ENCODE results near the gene INSR. TPM values are rescaled to one million over a fixed set of nuclear protein-coding genes. Genes with fewer than 3 reads are reported as not detected.

INSR gene
- total RNA-seq, 1 donor from 2014 or later = 38.6 TPM

GRCh38 chr19:7188698-7189629 is 105.2 kb downstream of the INSR start:
- Histone ChIP-seq H3K27me3 (ENCODE audit: control insufficient read depth in 3 of 3, insufficient read depth in 3 of 3, low read length in 3 of 3) (no peaks in the 10 kb centered on the region), H3K4me3 (ENCODE audit: low read length in 3 of 3) (no peak overlapping the region), H3K4me1 (ENCODE audit: control insufficient read depth in 3 of 3, insufficient read depth in 3 of 3, low read length in 3 of 3) (peaks cover 0 to 8% (median 3%) of the 10 kb centered on the region in 3 donors), H3K9me3 (ENCODE audit: control insufficient read depth in 3 of 3, low read length in 3 of 3) (no peaks in the 10 kb centered on the region), H3K36me3 (ENCODE audit: control insufficient read depth in 3 of 3, insufficient read depth in 3 of 3, low read length in 3 of 3) (peaks cover 4% of the 10 kb centered on the region in 3 donors), H3K27ac (ENCODE audit: low read depth, low read length) (no peak overlapping the region), H3K9ac (ENCODE audit: low read depth in 1 of 3, low read length in 3 of 3) (no peak overlapping the region)

DNA sequence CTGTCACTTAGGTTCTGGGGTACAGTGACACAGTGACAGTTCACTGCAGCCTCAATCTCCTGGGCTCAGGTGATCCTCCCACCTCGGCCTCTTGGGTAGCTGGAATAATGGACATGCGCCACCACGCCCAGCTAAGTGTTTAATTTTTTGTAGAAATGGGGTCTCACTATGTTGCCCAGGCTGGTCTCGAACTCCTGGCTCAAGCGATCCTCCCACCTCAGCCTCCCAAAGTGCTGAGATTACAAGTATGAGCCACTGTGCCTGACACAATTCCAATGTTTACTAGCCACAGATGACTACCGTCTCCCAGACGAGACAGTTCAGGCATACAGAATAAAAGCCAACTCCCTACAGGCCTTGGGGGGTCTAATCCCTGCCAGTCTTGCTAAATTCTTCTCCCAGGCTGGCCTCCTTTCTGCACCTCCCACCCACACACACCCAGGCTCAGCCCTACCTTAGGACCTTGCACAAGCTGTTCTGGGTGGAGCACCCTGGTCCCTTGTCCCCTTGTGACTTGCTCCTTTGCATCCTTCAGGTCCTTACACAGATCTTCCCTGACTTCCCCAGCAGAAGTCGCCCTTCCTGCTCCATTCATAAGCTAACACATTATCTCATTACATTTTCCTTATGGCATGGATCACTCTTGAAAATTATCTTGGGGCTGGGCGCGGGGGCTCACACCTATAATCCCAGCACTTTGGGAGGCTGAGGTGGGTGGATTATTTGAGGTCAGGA is 106.4 kb downstream of the INSR start:
- H3K4me1 ChIP-seq (ENCODE audit: control insufficient read depth in 3 of 3, insufficient read depth in 3 of 3, low read length in 3 of 3) = peaks cover 8 to 18% (median 8%) of the 10 kb centered on the region in 3 donors
- H3K36me3 ChIP-seq (ENCODE audit: control insufficient read depth in 3 of 3, insufficient read depth in 3 of 3, low read length in 3 of 3) = peaks cover 4% of the 10 kb centered on the region in 3 donors
- no peak overlapping the region for H3K9ac ChIP-seq (ENCODE audit: low read depth in 1 of 3, low read length in 3 of 3)
- no peaks in the 10 kb centered on the region for H3K27me3 ChIP-seq (ENCODE audit: control insufficient read depth in 3 of 3, insufficient read depth in 3 of 3, low read length in 3 of 3)
- H3K27ac ChIP-seq (ENCODE audit: low read depth, low read length) = no peak overlapping the region
- no peak overlapping the region for H3K4me3 ChIP-seq (ENCODE audit: low read length in 3 of 3)
- no peaks in the 10 kb centered on the region for H3K9me3 ChIP-seq (ENCODE audit: control insufficient read depth in 3 of 3, low read length in 3 of 3)

DNA sequence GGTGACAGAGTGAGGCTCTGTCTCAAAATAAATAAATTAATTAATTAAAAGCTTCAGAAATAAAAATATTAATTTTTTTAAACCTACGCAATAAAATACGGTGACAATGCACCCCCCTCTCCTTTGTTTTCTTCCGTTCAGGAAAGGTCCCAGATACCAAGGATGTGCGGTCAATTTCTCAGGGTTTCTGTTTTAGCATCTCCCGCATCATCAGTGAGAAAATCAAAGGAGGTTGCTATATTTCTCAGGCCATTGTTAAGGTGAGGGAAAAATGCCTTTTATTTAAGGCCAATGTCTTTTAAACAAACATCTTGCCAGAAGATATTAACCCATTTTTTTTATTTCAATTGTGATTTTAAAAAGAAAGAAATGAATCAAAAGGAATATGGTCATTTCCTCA is 111.7 kb downstream of the INSR start:
- Histone ChIP-seq H3K27ac (ENCODE audit: low read depth, low read length) (peak overlapping the region; percentile 59), H3K4me1 (ENCODE audit: control insufficient read depth in 3 of 3, insufficient read depth in 3 of 3, low read length in 3 of 3) (peaks cover 18 to 37% (median 28%) of the 10 kb centered on the region in 3 donors), H3K4me3 (ENCODE audit: low read length in 3 of 3) (peak overlapping the region in 1 of 3 donors; percentile 26), H3K9me3 (ENCODE audit: control insufficient read depth in 3 of 3, low read length in 3 of 3) (no peaks in the 10 kb centered on the region), H3K27me3 (ENCODE audit: control insufficient read depth in 3 of 3, insufficient read depth in 3 of 3, low read length in 3 of 3) (no peaks in the 10 kb centered on the region), H3K9ac (ENCODE audit: low read depth in 1 of 3, low read length in 3 of 3) (no peak overlapping the region), H3K36me3 (ENCODE audit: control insufficient read depth in 3 of 3, insufficient read depth in 3 of 3, low read length in 3 of 3) (peaks cover 4 to 7% (median 4%) of the 10 kb centered on the region in 3 donors)

DNA sequence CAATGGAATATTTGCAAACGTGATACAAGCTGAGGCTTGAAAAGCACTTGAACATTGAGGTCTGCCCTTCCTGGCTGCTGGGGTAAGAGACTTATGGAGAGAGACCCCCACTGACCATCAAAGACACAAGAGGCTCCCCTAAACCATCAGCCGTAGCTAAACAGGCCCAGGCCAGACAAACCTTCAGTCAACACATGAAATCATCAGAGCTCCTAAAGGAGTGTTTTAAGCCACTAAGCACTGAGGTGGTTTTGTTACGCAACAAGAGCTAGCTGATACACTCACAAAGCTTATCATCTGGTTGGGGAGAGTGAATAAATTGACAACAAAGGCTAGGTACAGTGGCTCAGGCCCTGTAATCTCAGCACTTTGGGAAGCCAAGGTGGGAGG is 114.3 kb downstream of the INSR start:
- H3K4me1 ChIP-seq (ENCODE audit: control insufficient read depth in 3 of 3, insufficient read depth in 3 of 3, low read length in 3 of 3) = peaks cover 25 to 50% (median 45%) of the 10 kb centered on the region in 3 donors

GRCh38 chr19:7177926-7178325 is 116.3 kb downstream of the INSR start:
- Histone ChIP-seq H3K27ac (ENCODE audit: low read depth, low read length) (peak overlapping the region; percentile 64), H3K4me1 (ENCODE audit: control insufficient read depth in 3 of 3, insufficient read depth in 3 of 3, low read length in 3 of 3) (peaks cover 18 to 40% (median 40%) of the 10 kb centered on the region in 3 donors), H3K9me3 (ENCODE audit: control insufficient read depth in 3 of 3, low read length in 3 of 3) (no peaks in the 10 kb centered on the region), H3K36me3 (ENCODE audit: control insufficient read depth in 3 of 3, insufficient read depth in 3 of 3, low read length in 3 of 3) (peaks cover 4 to 8% (median 4%) of the 10 kb centered on the region in 3 donors), H3K27me3 (ENCODE audit: control insufficient read depth in 3 of 3, insufficient read depth in 3 of 3, low read length in 3 of 3) (no peaks in the 10 kb centered on the region), H3K4me3 (ENCODE audit: low read length in 3 of 3) (no peak overlapping the region), H3K9ac (ENCODE audit: low read depth in 1 of 3, low read length in 3 of 3) (no peak overlapping the region)

More for the DNA sequence above, 114.3 kb downstream of the INSR start:
- no peak overlapping the region for H3K9ac ChIP-seq (ENCODE audit: low read depth in 1 of 3, low read length in 3 of 3)
- no peaks in the 10 kb centered on the region for H3K27me3 ChIP-seq (ENCODE audit: control insufficient read depth in 3 of 3, insufficient read depth in 3 of 3, low read length in 3 of 3)
- peaks cover 4 to 7% (median 4%) of the 10 kb centered on the region in 3 donors for H3K36me3 ChIP-seq (ENCODE audit: control insufficient read depth in 3 of 3, insufficient read depth in 3 of 3, low read length in 3 of 3)
- H3K4me3 ChIP-seq (ENCODE audit: low read length in 3 of 3) = no peak overlapping the region
- peak overlapping the region; percentile 64 for H3K27ac ChIP-seq (ENCODE audit: low read depth, low read length)
- no peaks in the 10 kb centered on the region for H3K9me3 ChIP-seq (ENCODE audit: control insufficient read depth in 3 of 3, low read length in 3 of 3)

DNA sequence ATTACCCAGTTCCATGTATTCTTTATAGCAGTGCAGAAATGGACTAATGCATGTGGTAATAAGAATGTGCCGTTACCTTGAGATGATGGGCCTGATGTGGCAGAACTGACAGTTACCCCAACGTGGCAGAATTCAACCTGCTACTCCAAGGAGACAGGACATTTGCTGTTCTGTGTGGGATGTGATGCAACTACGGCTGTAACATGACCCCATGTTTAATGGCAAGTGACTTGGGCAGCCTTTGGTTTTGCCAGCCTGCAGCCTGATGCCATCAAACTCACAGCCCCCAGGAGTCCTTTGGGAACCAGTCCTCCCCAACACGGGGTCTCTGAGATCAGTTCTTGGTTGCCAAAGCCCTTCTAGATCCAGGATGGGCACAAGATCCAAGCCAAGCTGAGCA is 117.4 kb downstream of the INSR start:
- peaks cover 6 to 14% (median 8%) of the 10 kb centered on the region in 3 donors for H3K36me3 ChIP-seq (ENCODE audit: control insufficient read depth in 3 of 3, insufficient read depth in 3 of 3, low read length in 3 of 3)
- H3K27ac ChIP-seq (ENCODE audit: low read depth, low read length) = no peak overlapping the region
- H3K9ac ChIP-seq (ENCODE audit: low read depth in 1 of 3, low read length in 3 of 3) = no peak overlapping the region
- peaks cover 16 to 38% (median 33%) of the 10 kb centered on the region in 3 donors for H3K4me1 ChIP-seq (ENCODE audit: control insufficient read depth in 3 of 3, insufficient read depth in 3 of 3, low read length in 3 of 3)
- H3K4me3 ChIP-seq (ENCODE audit: low read length in 3 of 3) = no peak overlapping the region
- no peaks in the 10 kb centered on the region for H3K9me3 ChIP-seq (ENCODE audit: control insufficient read depth in 3 of 3, low read length in 3 of 3)
- H3K27me3 ChIP-seq (ENCODE audit: control insufficient read depth in 3 of 3, insufficient read depth in 3 of 3, low read length in 3 of 3) = no peaks in the 10 kb centered on the region

- no peak overlapping the region for H3K27ac ChIP-seq (ENCODE audit: low read depth, low read length)
- H3K4me3 ChIP-seq (ENCODE audit: low read length in 3 of 3) = no peak overlapping the region
- peaks cover 7 to 18% (median 14%) of the 10 kb centered on the region in 3 donors for H3K4me1 ChIP-seq (ENCODE audit: control insufficient read depth in 3 of 3, insufficient read depth in 3 of 3, low read length in 3 of 3)
- H3K27me3 ChIP-seq (ENCODE audit: control insufficient read depth in 3 of 3, insufficient read depth in 3 of 3, low read length in 3 of 3) = no peaks in the 10 kb centered on the region
- peaks cover 36 to 43% (median 39%) of the 10 kb centered on the region in 3 donors for H3K36me3 ChIP-seq (ENCODE audit: control insufficient read depth in 3 of 3, insufficient read depth in 3 of 3, low read length in 3 of 3)
- no peak overlapping the region for H3K9ac ChIP-seq (ENCODE audit: low read depth in 1 of 3, low read length in 3 of 3)
- H3K9me3 ChIP-seq (ENCODE audit: control insufficient read depth in 3 of 3, low read length in 3 of 3) = no peaks in the 10 kb centered on the region
Measured at GRCh38 chr19:7172794-7173193, 121.4 kb downstream of the INSR start.

DNA sequence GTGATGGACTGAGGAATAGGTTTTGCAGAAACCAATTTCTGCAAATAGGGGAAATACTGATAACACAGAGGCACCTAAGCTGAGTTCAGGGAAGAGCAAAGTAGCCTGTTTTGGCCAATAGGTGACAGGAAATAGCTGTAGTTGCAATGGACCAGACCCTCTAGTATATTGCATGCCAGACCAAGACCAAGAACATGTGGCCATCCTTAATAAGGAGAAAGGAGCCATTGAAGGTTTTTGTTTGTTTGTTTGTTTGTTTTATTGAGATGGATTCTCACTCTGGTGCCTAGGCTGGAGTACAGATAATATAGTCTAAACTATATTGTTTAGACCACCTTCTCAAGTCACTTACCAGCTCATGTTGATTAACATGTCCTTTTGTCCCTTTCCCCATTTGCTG is 123.2 kb downstream of the INSR start:
- Histone ChIP-seq H3K4me3 (ENCODE audit: low read length in 3 of 3) (no peak overlapping the region), H3K27ac (ENCODE audit: low read depth, low read length) (no peak overlapping the region), H3K27me3 (ENCODE audit: control insufficient read depth in 3 of 3, insufficient read depth in 3 of 3, low read length in 3 of 3) (no peaks in the 10 kb centered on the region), H3K4me1 (ENCODE audit: control insufficient read depth in 3 of 3, insufficient read depth in 3 of 3, low read length in 3 of 3) (peaks cover 0 to 3% (median 3%) of the 10 kb centered on the region in 3 donors), H3K9me3 (ENCODE audit: control insufficient read depth in 3 of 3, low read length in 3 of 3) (no peaks in the 10 kb centered on the region), H3K9ac (ENCODE audit: low read depth in 1 of 3, low read length in 3 of 3) (no peak overlapping the region), H3K36me3 (ENCODE audit: control insufficient read depth in 3 of 3, insufficient read depth in 3 of 3, low read length in 3 of 3) (peaks cover 46 to 50% (median 48%) of the 10 kb centered on the region in 3 donors)

GRCh38 chr19:7168941-7169340 is 125.3 kb downstream of the INSR start:
- no peak overlapping the region for H3K4me3 ChIP-seq (ENCODE audit: low read length in 3 of 3)
- H3K36me3 ChIP-seq (ENCODE audit: control insufficient read depth in 3 of 3, insufficient read depth in 3 of 3, low read length in 3 of 3) = peaks cover 44 to 52% (median 45%) of the 10 kb centered on the region in 3 donors
- H3K9ac ChIP-seq (ENCODE audit: low read depth in 1 of 3, low read length in 3 of 3) = no peak overlapping the region
- no peaks in the 10 kb centered on the region for H3K27me3 ChIP-seq (ENCODE audit: control insufficient read depth in 3 of 3, insufficient read depth in 3 of 3, low read length in 3 of 3)
- H3K4me1 ChIP-seq (ENCODE audit: control insufficient read depth in 3 of 3, insufficient read depth in 3 of 3, low read length in 3 of 3) = peaks cover 0 to 3% (median 0%) of the 10 kb centered on the region in 3 donors
- no peak overlapping the region for H3K27ac ChIP-seq (ENCODE audit: low read depth, low read length)
- no peaks in the 10 kb centered on the region for H3K9me3 ChIP-seq (ENCODE audit: control insufficient read depth in 3 of 3, low read length in 3 of 3)
